Measurements from ENCODE around the gene GRID2. TPM values are rescaled to one million over a fixed set of nuclear protein-coding genes. Genes with fewer than 3 reads are reported as not detected.

Gene GRID2
- total and polyA plus RNA-seq, 9 of the 15 experiments (the other 6 are each of a cell fraction or from before 2014, with no cell fraction given) = 0.04 TPM; not detected in 7

DNA sequence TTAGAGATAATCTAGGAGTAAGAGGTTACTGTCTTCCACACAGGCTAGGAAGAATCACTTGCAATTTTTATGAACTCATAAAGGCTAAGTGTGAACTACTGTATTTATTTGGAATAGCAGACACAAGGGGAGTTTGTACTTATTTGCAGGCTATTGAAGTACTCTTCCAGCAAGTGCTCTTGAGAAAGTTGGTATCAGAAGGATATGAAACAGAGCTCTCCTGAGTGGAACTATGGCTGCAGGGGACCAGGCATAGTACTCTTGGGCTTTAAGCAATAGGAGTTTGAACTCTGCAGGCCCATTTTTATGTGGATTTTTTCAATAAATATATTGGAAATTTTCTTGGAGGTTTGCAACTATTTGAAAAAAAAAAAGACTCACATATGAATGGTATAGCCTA lies 768.5 kb downstream of the GRID2 start:
- no peak overlapping the region for H2AFZ ChIP-seq (ENCODE audit: low read depth, low read length)
- H3K79me2 ChIP-seq (ENCODE audit: control insufficient read depth, insufficient read depth, low read length) = no peaks in the 10 kb centered on the region
- ChIA-PET CTCF (ENCODE audit: low intra/inter-chr PET ratio) (no interaction called here), POLR2A (no interaction called here)
- intact Hi-C loops (cut with micrococcal nuclease) (no loop called here), in situ Hi-C loops (cut with MboI) (no loop called here)
- H4K20me1 ChIP-seq (replicated peaks; ENCODE audit: control insufficient read depth, insufficient read depth, low read length) = no peaks in the 10 kb centered on the region
- no peaks in the 10 kb centered on the region for H3K36me3 ChIP-seq (ENCODE audit: control insufficient read depth, insufficient read depth, low read length)
- no peaks in the 10 kb centered on the region for H3K9me3 ChIP-seq (replicated peaks; ENCODE audit: control insufficient read depth, insufficient read depth, low read depth, low read length)
- no peak overlapping the region for H3K4me3 ChIP-seq
- no TSS peak for BruUV-seq (replicated peaks)
- no peaks in the 10 kb centered on the region for H3K9me1 ChIP-seq (ENCODE audit: control insufficient read depth, insufficient read depth, low read length)
- no peak for ATAC-seq
- no peaks in the 10 kb centered on the region for H3K4me1 ChIP-seq (replicated peaks in 1 of 2; ENCODE audit: control insufficient read depth in 2 of 2, insufficient read depth in 2 of 2, low read length in 2 of 2)
- no peaks in the 10 kb centered on the region for H3K27me3 ChIP-seq (ENCODE audit: control insufficient read depth in 2 of 2, insufficient read depth in 2 of 2, low read length in 2 of 2)
- FAIRE-seq = no peak
- no peak for DNase-seq (ENCODE audit: extremely low read depth in 1 of 4, low spot score in 3 of 4)
- no peak for TF ChIP-seq ZNF263 (CRISPR knock-in tag; IDR thresholded peaks at IDR 0.05; ENCODE audit: borderline replicate concordance)
- no peak for TF ChIP-seq CXXC5 (CRISPR knock-in tag; IDR thresholded peaks at IDR 0.05)
- no peak for TF ChIP-seq E2F6 (IDR thresholded peaks at IDR 0.05; ENCODE audit: borderline replicate concordance in 1 of 2, extremely low read depth in 1 of 2, insufficient read depth in 1 of 2, insufficient read length in 1 of 2, low read depth in 1 of 2, low read length in 1 of 2, poor library complexity in 1 of 2, severe bottlenecking in 1 of 2)
- TF ChIP-seq CEBPB (tag; IDR thresholded peaks at IDR 0.05) = no peak
- TF ChIP-seq, protein P1, sequence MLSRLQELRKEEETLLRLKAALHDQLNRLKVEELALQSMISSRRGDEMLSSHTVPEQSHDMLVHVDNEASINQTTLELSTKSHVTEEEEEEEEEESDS (CRISPR knock-in tag; IDR thresholded peaks at IDR 0.05) = no peak
- TF ChIP-seq, protein P2, sequence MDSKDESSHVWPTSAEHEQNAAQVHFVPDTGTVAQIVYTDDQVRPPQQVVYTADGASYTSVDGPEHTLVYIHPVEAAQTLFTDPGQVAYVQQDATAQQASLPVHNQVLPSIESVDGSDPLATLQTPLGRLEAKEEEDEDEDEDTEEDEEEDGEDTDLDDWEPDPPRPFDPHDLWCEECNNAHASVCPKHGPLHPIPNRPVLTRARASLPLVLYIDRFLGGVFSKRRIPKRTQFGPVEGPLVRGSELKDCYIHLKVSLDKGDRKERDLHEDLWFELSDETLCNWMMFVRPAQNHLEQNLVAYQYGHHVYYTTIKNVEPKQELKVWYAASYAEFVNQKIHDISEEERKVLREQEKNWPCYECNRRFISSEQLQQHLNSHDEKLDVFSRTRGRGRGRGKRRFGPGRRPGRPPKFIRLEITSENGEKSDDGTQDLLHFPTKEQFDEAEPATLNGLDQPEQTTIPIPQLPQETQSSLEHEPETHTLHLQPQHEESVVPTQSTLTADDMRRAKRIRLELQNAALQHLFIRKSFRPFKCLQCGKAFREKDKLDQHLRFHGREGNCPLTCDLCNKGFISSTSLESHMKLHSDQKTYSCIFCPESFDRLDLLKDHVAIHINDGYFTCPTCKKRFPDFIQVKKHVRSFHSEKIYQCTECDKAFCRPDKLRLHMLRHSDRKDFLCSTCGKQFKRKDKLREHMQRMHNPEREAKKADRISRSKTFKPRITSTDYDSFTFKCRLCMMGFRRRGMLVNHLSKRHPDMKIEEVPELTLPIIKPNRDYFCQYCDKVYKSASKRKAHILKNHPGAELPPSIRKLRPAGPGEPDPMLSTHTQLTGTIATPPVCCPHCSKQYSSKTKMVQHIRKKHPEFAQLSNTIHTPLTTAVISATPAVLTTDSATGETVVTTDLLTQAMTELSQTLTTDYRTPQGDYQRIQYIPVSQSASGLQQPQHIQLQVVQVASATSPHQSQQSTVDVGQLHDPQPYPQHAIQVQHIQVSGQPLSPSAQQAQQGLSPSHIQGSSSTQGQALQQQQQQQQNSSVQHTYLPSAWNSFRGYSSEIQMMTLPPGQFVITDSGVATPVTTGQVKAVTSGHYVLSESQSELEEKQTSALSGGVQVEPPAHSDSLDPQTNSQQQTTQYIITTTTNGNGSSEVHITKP (IDR thresholded peaks at IDR 0.05; ENCODE audit: partially characterized antibody) = no peak
- TF ChIP-seq ETV1 (tag; conservative IDR thresholded peaks at IDR 0.05; ENCODE audit: low read depth) = no peak
- TF ChIP-seq KAT7 (CRISPR knock-in tag; IDR thresholded peaks at IDR 0.05; ENCODE audit: borderline replicate concordance) = no peak
- TF ChIP-seq SREBF2 (CRISPR knock-in tag; IDR thresholded peaks at IDR 0.05) = no peak
- TF ChIP-seq, protein P3, sequence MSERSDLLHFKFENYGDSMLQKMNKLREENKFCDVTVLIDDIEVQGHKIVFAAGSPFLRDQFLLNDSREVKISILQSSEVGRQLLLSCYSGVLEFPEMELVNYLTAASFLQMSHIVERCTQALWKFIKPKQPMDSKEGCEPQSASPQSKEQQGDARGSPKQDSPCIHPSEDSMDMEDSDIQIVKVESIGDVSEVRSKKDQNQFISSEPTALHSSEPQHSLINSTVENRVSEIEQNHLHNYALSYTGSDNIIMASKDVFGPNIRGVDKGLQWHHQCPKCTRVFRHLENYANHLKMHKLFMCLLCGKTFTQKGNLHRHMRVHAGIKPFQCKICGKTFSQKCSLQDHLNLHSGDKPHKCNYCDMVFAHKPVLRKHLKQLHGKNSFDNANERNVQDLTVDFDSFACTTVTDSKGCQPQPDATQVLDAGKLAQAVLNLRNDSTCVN (CRISPR knock-in tag; IDR thresholded peaks at IDR 0.05) = no peak
- TF ChIP-seq ATF3 (IDR thresholded peaks at IDR 0.05) = no peak
- no peak for TF ChIP-seq ATF3 (CRISPR knock-in tag; conservative IDR thresholded peaks at IDR 0.05)
- TF ChIP-seq STAT5B (CRISPR knock-in tag; IDR thresholded peaks at IDR 0.05) = no peak
- no peak for TF ChIP-seq SIN3A (IDR thresholded peaks at IDR 0.05; ENCODE audit: borderline replicate concordance in 2 of 2, control insufficient read depth in 1 of 2, low read depth in 2 of 2, low read length in 2 of 2)
- no peak for TF ChIP-seq HLTF (IDR thresholded peaks at IDR 0.05)
- no peak for TF ChIP-seq CBX5 (IDR thresholded peaks at IDR 0.05; ENCODE audit: borderline replicate concordance, low read depth)
- TF ChIP-seq NR3C1 (CRISPR knock-in tag; IDR thresholded peaks at IDR 0.05) = no peak
- no peak overlapping the region for H3K9ac ChIP-seq (ENCODE audit: insufficient read depth in 1 of 2, low read depth in 2 of 2, low read length in 2 of 2)
- H3K4me2 ChIP-seq (ENCODE audit: insufficient read depth, low read length) = no peak overlapping the region
- no peak overlapping the region for H3K27ac ChIP-seq (ENCODE audit: extremely low read depth, low read depth, low read length)
